ENCODE measurements around the gene RPL14. TPM values are rescaled to one million over a fixed set of nuclear protein-coding genes. Genes with fewer than 3 reads are reported as not detected.

The RPL14 gene
- total and polyA plus RNA-seq, 2 of the 13 experiments (the other 11 are each of a cell fraction or from before 2014, with no cell fraction given) = 502 to 1,291 TPM

DNA sequence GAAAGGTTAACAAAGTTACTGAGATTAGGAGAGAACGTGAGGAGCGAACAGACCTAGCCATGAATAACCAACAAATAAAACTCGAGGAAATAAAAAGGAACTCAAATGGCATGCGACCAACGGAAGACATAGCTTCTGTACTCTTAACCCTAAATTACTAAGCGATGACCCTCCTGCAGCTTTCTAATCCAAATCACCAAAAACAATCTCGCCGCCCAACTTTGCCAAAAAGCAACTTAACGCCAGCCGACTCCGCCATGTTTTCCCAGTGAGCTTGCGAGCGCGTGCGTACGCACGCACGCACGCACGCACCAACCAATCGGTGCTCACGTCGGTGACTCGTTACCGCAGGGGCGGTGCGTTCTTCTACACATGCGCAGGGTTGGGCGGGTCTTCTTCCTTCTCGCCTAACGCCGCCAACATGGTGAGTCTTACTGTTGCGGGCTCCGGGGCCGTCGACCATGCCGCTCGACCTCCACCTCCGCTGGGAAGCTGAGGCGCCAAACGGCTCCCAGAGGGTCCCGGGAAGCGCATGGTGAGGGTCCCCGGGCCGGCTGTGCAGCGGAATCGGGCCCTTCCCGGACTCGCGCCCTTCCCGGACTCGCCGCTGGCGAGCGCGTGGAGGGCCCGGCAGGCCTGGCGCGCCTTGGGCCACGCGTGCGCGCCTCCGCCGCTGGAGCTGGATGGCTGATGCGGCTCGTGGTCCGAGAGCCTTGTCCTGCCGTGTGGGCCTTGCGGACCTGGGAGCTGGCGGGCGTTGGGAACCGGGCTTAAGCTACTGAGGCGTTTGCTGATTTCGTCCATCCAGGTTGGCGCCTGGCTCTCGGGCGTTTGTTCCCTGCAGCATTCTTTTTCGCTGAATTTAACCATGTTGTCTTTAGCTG, at the start of gene RPL14 (continued):
- TF ChIP-seq, protein P1, sequence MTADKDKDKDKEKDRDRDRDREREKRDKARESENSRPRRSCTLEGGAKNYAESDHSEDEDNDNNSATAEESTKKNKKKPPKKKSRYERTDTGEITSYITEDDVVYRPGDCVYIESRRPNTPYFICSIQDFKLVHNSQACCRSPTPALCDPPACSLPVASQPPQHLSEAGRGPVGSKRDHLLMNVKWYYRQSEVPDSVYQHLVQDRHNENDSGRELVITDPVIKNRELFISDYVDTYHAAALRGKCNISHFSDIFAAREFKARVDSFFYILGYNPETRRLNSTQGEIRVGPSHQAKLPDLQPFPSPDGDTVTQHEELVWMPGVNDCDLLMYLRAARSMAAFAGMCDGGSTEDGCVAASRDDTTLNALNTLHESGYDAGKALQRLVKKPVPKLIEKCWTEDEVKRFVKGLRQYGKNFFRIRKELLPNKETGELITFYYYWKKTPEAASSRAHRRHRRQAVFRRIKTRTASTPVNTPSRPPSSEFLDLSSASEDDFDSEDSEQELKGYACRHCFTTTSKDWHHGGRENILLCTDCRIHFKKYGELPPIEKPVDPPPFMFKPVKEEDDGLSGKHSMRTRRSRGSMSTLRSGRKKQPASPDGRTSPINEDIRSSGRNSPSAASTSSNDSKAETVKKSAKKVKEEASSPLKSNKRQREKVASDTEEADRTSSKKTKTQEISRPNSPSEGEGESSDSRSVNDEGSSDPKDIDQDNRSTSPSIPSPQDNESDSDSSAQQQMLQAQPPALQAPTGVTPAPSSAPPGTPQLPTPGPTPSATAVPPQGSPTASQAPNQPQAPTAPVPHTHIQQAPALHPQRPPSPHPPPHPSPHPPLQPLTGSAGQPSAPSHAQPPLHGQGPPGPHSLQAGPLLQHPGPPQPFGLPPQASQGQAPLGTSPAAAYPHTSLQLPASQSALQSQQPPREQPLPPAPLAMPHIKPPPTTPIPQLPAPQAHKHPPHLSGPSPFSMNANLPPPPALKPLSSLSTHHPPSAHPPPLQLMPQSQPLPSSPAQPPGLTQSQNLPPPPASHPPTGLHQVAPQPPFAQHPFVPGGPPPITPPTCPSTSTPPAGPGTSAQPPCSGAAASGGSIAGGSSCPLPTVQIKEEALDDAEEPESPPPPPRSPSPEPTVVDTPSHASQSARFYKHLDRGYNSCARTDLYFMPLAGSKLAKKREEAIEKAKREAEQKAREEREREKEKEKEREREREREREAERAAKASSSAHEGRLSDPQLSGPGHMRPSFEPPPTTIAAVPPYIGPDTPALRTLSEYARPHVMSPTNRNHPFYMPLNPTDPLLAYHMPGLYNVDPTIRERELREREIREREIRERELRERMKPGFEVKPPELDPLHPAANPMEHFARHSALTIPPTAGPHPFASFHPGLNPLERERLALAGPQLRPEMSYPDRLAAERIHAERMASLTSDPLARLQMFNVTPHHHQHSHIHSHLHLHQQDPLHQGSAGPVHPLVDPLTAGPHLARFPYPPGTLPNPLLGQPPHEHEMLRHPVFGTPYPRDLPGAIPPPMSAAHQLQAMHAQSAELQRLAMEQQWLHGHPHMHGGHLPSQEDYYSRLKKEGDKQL (CRISPR knock-in tag; IDR thresholded peaks at IDR 0.05; ENCODE audit: low read depth) = no peak
- TF ChIP-seq KLF16 (CRISPR knock-in tag; IDR thresholded peaks at IDR 0.05) = peak in 1 of 2 experiments; percentile 84; a peak in 2 of 4 replicates
- TF ChIP-seq ZNF282 (IDR thresholded peaks at IDR 0.05; ENCODE audit: partially characterized antibody) = no peak
- peak; percentile 88 for TF ChIP-seq CHCHD3 (CRISPR knock-in tag; IDR thresholded peaks at IDR 0.05)
- no peak for TF ChIP-seq ZNF790 (CRISPR knock-in tag; IDR thresholded peaks at IDR 0.05; ENCODE audit: borderline replicate concordance)
- TF ChIP-seq ZNF883 (CRISPR knock-in tag; IDR thresholded peaks at IDR 0.05; ENCODE audit: not compliant biosample characterization) = peak; percentile 92
- no peak for TF ChIP-seq ZNF569 (CRISPR knock-in tag; IDR thresholded peaks at IDR 0.05; ENCODE audit: borderline replicate concordance)
- TF ChIP-seq ZMYM4 (CRISPR knock-in tag; IDR thresholded peaks at IDR 0.05) = peak; percentile 80
- no peak for TF ChIP-seq LRRFIP1 (CRISPR knock-in tag; conservative IDR thresholded peaks at IDR 0.05)
- no peak for TF ChIP-seq ATRX (CRISPR knock-in tag; IDR thresholded peaks at IDR 0.05; ENCODE audit: borderline replicate concordance)
- TF ChIP-seq, protein P2, sequence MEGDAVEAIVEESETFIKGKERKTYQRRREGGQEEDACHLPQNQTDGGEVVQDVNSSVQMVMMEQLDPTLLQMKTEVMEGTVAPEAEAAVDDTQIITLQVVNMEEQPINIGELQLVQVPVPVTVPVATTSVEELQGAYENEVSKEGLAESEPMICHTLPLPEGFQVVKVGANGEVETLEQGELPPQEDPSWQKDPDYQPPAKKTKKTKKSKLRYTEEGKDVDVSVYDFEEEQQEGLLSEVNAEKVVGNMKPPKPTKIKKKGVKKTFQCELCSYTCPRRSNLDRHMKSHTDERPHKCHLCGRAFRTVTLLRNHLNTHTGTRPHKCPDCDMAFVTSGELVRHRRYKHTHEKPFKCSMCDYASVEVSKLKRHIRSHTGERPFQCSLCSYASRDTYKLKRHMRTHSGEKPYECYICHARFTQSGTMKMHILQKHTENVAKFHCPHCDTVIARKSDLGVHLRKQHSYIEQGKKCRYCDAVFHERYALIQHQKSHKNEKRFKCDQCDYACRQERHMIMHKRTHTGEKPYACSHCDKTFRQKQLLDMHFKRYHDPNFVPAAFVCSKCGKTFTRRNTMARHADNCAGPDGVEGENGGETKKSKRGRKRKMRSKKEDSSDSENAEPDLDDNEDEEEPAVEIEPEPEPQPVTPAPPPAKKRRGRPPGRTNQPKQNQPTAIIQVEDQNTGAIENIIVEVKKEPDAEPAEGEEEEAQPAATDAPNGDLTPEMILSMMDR (CRISPR knock-in tag; IDR thresholded peaks at IDR 0.05) = no peak
- TF ChIP-seq TOPORS (CRISPR knock-in tag; IDR thresholded peaks at IDR 0.05) = peak; percentile 48; the same call in 1 of the 2 replicates
- TF ChIP-seq ELF4 (CRISPR knock-in tag; IDR thresholded peaks at IDR 0.05; ENCODE audit: borderline replicate concordance) = no peak
- TF ChIP-seq, protein P3, sequence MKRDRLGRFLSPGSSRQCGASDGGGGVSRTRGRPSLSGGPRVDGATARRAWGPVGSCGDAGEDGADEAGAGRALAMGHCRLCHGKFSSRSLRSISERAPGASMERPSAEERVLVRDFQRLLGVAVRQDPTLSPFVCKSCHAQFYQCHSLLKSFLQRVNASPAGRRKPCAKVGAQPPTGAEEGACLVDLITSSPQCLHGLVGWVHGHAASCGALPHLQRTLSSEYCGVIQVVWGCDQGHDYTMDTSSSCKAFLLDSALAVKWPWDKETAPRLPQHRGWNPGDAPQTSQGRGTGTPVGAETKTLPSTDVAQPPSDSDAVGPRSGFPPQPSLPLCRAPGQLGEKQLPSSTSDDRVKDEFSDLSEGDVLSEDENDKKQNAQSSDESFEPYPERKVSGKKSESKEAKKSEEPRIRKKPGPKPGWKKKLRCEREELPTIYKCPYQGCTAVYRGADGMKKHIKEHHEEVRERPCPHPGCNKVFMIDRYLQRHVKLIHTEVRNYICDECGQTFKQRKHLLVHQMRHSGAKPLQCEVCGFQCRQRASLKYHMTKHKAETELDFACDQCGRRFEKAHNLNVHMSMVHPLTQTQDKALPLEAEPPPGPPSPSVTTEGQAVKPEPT (CRISPR knock-in tag; IDR thresholded peaks at IDR 0.05; ENCODE audit: low read depth) = 0 out of 2 replicates have a peak, but pooled peaks have one; percentile 67
- 0 out of 2 replicates have a peak, but pooled peaks have one; percentile 11 for TF ChIP-seq JUND (CRISPR knock-in tag; IDR thresholded peaks at IDR 0.05)
- no peak for TF ChIP-seq MAFG (CRISPR knock-in tag; IDR thresholded peaks at IDR 0.05)
